T-cell (primary cell): ENCODE results near the gene RPL31. TPM values are rescaled to one million over a fixed set of nuclear protein-coding genes. Genes with fewer than 3 reads are reported as not detected.

Experiments used
- ATAC-seq, 4 experiments: fragments of 200-7000 bp in 3 of 4; fragments of 150-1000 bp in 1 of 4; cut with Tn5 transposase; replicated peaks in 1 of 4; 1 replicate in 3 of 4; 2 replicates in 1 of 4; pipeline ENCODE4 v1.10.0; 2021; ENCODE audit warnings: moderate library complexity in 3 of 4, mild to moderate bottlenecking in 2 of 4, moderate number of reproducible peaks in 1 of 4
- CTCF ChIA-PET, 2 donors: fragments of 300-600 bp; sonication (Branson Sonifier 250); formaldehyde crosslinking; loops; one replicate each; lab custom pipeline; 2022; ENCODE audit warnings: antibody characterized with exemption in 2 of 2; lab: Charles Lee
- POLR2A ChIA-PET, 2 donors: fragments of 300-600 bp; sonication (Branson Sonifier 250); formaldehyde crosslinking; loops; one replicate each; lab custom pipeline; 2022; ENCODE audit warnings: antibody characterized with exemption in 2 of 2; lab: Charles Lee
- DNase-seq, 35 experiments: peaks; one replicate each; pipeline versions ENCODE4 v3.0.0 to v3.0.0-alpha.2; 2013 to 2023
- H3K27ac ChIP-seq: one replicate; pipeline ENCODE4 v1.5.1; 2013; ENCODE audit warnings: low read length
- H3K27me3 ChIP-seq, 2 experiments: replicated peaks in 1 of 2; 1 replicate in 1 of 2; 2 replicates in 1 of 2; pipeline versions ENCODE4 v1.6.1 to v1.7.0; 2013; ENCODE audit warnings: low read length in 1 of 2, mixed read lengths in 1 of 2; ENCODE audit not compliant: control insufficient read depth in 2 of 2, insufficient read depth in 2 of 2; ENCODE audit errors: extremely low read depth in 1 of 2
- H3K36me3 ChIP-seq, 2 donors: 1 replicate in 1 of 2; 2 replicates in 1 of 2; pipeline versions ENCODE4 v1.6.1 to v1.7.0; 2013; ENCODE audit warnings: low read length in 1 of 2; ENCODE audit not compliant: control insufficient read depth in 2 of 2, insufficient read depth in 1 of 2; ENCODE audit errors: extremely low read depth in 1 of 2
- H3K4me1 ChIP-seq, 2 experiments: 1 replicate in 1 of 2; 2 replicates in 1 of 2; pipeline versions ENCODE4 v1.6.1 to v1.7.0; 2013; ENCODE audit warnings: low read length in 2 of 2, mixed read lengths in 1 of 2; ENCODE audit not compliant: insufficient read depth in 2 of 2, control insufficient read depth in 1 of 2; ENCODE audit errors: extremely low read depth in 1 of 2
- H3K4me3 ChIP-seq, 2 donors: 1 replicate in 1 of 2; 2 replicates in 1 of 2; pipeline versions ENCODE4 v1.5.1 to v1.7.0; 2013; ENCODE audit warnings: mild to moderate bottlenecking in 2 of 2, low read length in 1 of 2, moderate library complexity in 1 of 2; ENCODE audit not compliant: control insufficient read depth in 1 of 2; ENCODE audit errors: extremely low read depth in 1 of 2
- H3K9me3 ChIP-seq: 2 replicates; pipeline ENCODE4 v1.7.0; 2013
- H3K27ac Mint-ChIP-seq, 2 donors: one replicate each; pipeline ENCODE4 v1.8.0; 2020 to 2021; ENCODE audit warnings: mild to moderate bottlenecking in 2 of 2, mixed read lengths in 2 of 2
- H3K27me3 Mint-ChIP-seq, 2 donors: one replicate each; pipeline ENCODE4 v1.8.0; 2021 to 2022; ENCODE audit warnings: mixed read lengths in 2 of 2
- H3K36me3 Mint-ChIP-seq: one replicate; pipeline ENCODE4 v1.8.0; 2021; ENCODE audit warnings: mixed read lengths
- H3K4me1 Mint-ChIP-seq, 3 donors: one replicate each; pipeline ENCODE4 v1.8.0; 2020 to 2022; ENCODE audit warnings: mixed read lengths in 3 of 3, mild to moderate bottlenecking in 1 of 3
- H3K4me3 Mint-ChIP-seq, 3 donors: one replicate each; pipeline ENCODE4 v1.8.0; 2020 to 2022; ENCODE audit warnings: mild to moderate bottlenecking in 3 of 3, mixed read lengths in 3 of 3, moderate library complexity in 3 of 3
- H3K9me3 Mint-ChIP-seq, 3 donors: one replicate each; pipeline ENCODE4 v1.8.0; 2020 to 2022; ENCODE audit warnings: mixed read lengths in 3 of 3
- WGBS: methylation state at CpG from one replicate; pipeline ENCODE4 v1.1.5; 2013; ENCODE audit warnings: missing lambda C conversion rate; ENCODE audit not compliant: insufficient coverage; 5-methylcytosine and 5-hydroxymethylcytosine counted together
- total RNA-seq, 35 experiments: library from RNA in 6 of 35; stranded (reverse) in 6 of 35; fragments of 120-200 nt in 1 of 35; gene quantifications; one replicate each; pipeline versions ENCODE4 v1.2.1 to v1.2.4 and lab custom pipeline; 2013 to 2026

Gene RPL31
- total RNA-seq = 1,000 to 10,000 TPM; 1,802 to 2,371 (median 2,279) TPM
- total RNA-seq (2013) = 6,633 TPM
- total RNA-seq (lab: John Stamatoyannopoulos, UW) = 731 to 1,404 (median 1,112) reads per million in 29 experiments

DNA sequence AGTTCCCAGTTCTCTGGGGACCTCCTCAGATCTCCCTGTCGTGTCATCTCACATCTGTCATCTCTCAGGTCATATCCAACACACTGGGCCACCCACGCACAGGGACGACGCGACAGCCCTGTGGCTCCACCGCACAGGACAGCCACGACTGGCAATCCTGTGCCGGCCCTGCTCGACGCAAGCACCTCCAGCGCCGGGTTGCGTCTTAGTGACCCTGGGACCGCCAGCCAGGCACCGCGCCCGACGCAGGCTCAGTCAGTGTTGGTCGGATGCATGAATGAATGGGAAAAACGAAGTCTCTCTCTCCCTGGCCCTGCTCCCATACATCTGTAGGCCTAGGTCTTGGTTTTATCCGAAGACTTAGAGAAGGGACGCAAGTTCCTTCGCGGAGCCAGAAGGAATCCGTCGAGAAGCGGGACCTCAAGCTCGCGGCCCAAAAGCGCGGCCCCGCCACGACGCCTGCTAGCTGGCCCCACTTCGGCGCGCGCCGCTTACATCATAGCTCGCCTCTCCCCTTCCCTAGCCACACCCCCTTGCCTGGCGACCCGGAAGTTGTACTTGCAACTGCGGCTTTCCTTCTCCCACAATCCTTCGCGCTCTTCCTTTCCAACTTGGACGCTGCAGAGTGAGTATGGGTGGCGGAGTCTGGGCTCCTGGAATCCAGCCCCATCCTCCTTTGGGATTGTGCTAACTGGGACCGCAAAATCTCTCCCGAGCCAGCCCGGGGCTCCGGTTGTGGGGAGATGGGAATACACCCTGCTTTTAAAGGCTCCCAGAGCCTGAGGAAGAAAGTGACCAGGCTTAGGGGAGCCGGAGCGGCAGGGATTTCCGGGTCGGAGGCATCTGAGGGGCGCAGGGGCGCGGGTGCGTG is at the start of gene RPL31:
Gene RPL31, plus strand, starts transcription at position 599 of the 871 bp plus-strand sequence. CDS start 413 bp downstream, outside the sequence.
- H3K27me3 ChIP-seq = no peaks in the 10 kb centered on the region
- H3K27ac ChIP-seq = peak within 1 kb of the TSS; percentile 87
- ChIA-PET POLR2A (interaction anchor here (0.5 to 1.5 kb wide), 8 partner anchors 59 to 439 kb away, joined by 3 to 13 read pairs (median 3); partner anchors contain the start of gene PDCL3 (in 1 of the 2)), CTCF (interaction anchor here in 1 of 2 donors (0.5 to 1.9 kb wide), 10 partner anchors 11 to 439 kb away, joined by 3 to 13 read pairs (median 4); partner anchors contain the start of genes CNOT11, PDCL3 and TBC1D8)
- no peaks in the 10 kb centered on the region for H3K9me3 ChIP-seq
- H3K4me1 ChIP-seq = peaks cover 10 to 31% of the 10 kb centered on the region in 2 experiments
- H3K4me3 Mint-ChIP-seq = peak within 1 kb of the TSS; percentile 88 to 96 (median 95)
- H3K9me3 Mint-ChIP-seq = no peaks in the 10 kb centered on the region
- ATAC-seq = peak; percentile 94 to 96 (median 95)
- 13% methylated on average over 45 of the region's 59 CpGs for WGBS
- H3K4me3 ChIP-seq = peak within 1 kb of the TSS; percentile 96 to 98
- H3K4me1 Mint-ChIP-seq = peaks cover 46 to 49% (median 46%) of the 10 kb centered on the region in 3 donors
- H3K27ac Mint-ChIP-seq = peak within 1 kb of the TSS; percentile 96 to 97
- peaks cover 38% of the 10 kb centered on the region for H3K36me3 Mint-ChIP-seq
- no peaks in the 10 kb centered on the region for H3K27me3 Mint-ChIP-seq
- DNase-seq = peak; percentile 81 to 98 (median 96)
- peaks cover 1 to 38% of the 10 kb centered on the region in 2 donors for H3K36me3 ChIP-seq

- Mint-ChIP-seq H3K9me3 (no peaks in the 10 kb centered on the region), H3K27ac (peak overlapping the region in 1 of 2 donors; percentile 39), H3K4me1 (peaks cover 8 to 15% (median 12%) of the 10 kb centered on the region in 3 donors), H3K36me3 (no peaks in the 10 kb centered on the region), H3K4me3 (no peak overlapping the region), H3K27me3 (peaks cover 4 to 6% of the 10 kb centered on the region in 2 donors)
- ChIA-PET CTCF (no interaction called here), POLR2A (interaction anchor here in 1 of 2 donors (0.7 kb wide), 1 partner anchor 45 kb away, joined by 3 read pairs; no protein-coding TSS in a partner anchor)
- Histone ChIP-seq H3K27me3 (peaks cover 0 to 3% of the 10 kb centered on the region in 2 experiments), H3K9me3 (no peaks in the 10 kb centered on the region), H3K36me3 (no peaks in the 10 kb centered on the region), H3K27ac (no peak overlapping the region), H3K4me3 (no peak overlapping the region), H3K4me1 (peaks cover 0 to 4% of the 10 kb centered on the region in 2 experiments)
- ATAC-seq (peak in 1 of 4 experiments; percentile 52), DNase-seq (no peak)
- WGBS = 100% methylated on average over 1 of the region's 2 CpGs
Observed at GRCh38 chr2:100952512-100952911, 49.6 kb upstream of the RPL31 start.

- peaks cover 4 to 10% of the 10 kb centered on the region in 2 donors for H3K27me3 Mint-ChIP-seq
- Histone ChIP-seq H3K4me1 (peaks cover 0 to 4% of the 10 kb centered on the region in 2 experiments), H3K27me3 (peaks cover 0 to 3% of the 10 kb centered on the region in 2 experiments), H3K36me3 (no peaks in the 10 kb centered on the region), H3K9me3 (no peaks in the 10 kb centered on the region), H3K27ac (no peak overlapping the region), H3K4me3 (no peak overlapping the region)
- no peak overlapping the region for H3K27ac Mint-ChIP-seq
- no peaks in the 10 kb centered on the region for H3K9me3 Mint-ChIP-seq
- CTCF ChIA-PET = no interaction called here
- H3K4me3 Mint-ChIP-seq = no peak overlapping the region
- POLR2A ChIA-PET = interaction anchor here in 1 of 2 donors (0.7 kb wide), 1 partner anchor 46 kb away, joined by 3 read pairs; no protein-coding TSS in a partner anchor
- WGBS = 94% methylated on average over 3 of the region's 11 CpGs
- no peaks in the 10 kb centered on the region for H3K36me3 Mint-ChIP-seq
- H3K4me1 Mint-ChIP-seq = peaks cover 8 to 15% (median 12%) of the 10 kb centered on the region in 3 donors
- DNase-seq (peak in 8 of 35 experiments; percentile 5 to 28 (median 12)), ATAC-seq (peak in 1 of 4 experiments; percentile 90)
Observed at GRCh38 chr2:100953406-100954043, 48.6 kb upstream of the RPL31 start.

DNA sequence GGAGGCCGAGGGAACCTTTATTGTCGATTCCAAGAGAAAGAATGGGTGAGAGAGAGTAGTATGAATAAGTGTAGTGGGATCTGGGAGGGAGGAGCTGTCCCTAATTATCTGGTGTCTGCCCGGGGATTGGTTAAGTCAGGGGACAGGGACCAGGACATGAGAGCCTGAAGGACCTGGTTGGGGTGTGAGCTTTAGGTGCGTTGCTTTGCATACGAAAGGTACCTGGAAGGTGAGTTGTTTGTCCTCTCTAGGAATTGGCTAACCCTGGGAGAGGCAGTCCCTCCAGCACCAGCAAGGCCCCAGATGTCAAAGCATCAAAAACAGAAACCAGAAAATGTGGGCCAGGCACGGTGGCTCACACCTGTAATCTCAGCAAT is 48.1 kb upstream of the RPL31 start:
- no peak overlapping the region for H3K27ac ChIP-seq
- Mint-ChIP-seq H3K9me3 (no peaks in the 10 kb centered on the region), H3K27ac (no peak overlapping the region), H3K4me3 (no peak overlapping the region), H3K4me1 (peaks cover 8 to 15% (median 12%) of the 10 kb centered on the region in 3 donors), H3K27me3 (peaks cover 4 to 10% of the 10 kb centered on the region in 2 donors), H3K36me3 (no peaks in the 10 kb centered on the region)
- WGBS = 72% methylated on average over 5 of the region's 6 CpGs
- H3K4me3 ChIP-seq = no peak overlapping the region
- POLR2A ChIA-PET = no interaction called here
- H3K27me3 ChIP-seq = peaks cover 0 to 3% of the 10 kb centered on the region in 2 experiments
- CTCF ChIA-PET = no interaction called here
- peaks cover 0 to 4% of the 10 kb centered on the region in 2 experiments for H3K4me1 ChIP-seq
- DNase-seq = no peak
- H3K36me3 ChIP-seq = no peaks in the 10 kb centered on the region
- no peak for ATAC-seq
- no peaks in the 10 kb centered on the region for H3K9me3 ChIP-seq

GRCh38 chr2:100955226-100955625 is 46.9 kb upstream of the RPL31 start:
- ChIA-PET CTCF (no interaction called here), POLR2A (no interaction called here)
- Mint-ChIP-seq H3K4me3 (no peak overlapping the region), H3K27me3 (peaks cover 4 to 10% of the 10 kb centered on the region in 2 donors), H3K4me1 (peaks cover 8 to 15% (median 12%) of the 10 kb centered on the region in 3 donors), H3K36me3 (no peaks in the 10 kb centered on the region), H3K9me3 (no peaks in the 10 kb centered on the region), H3K27ac (no peak overlapping the region)
- 89% methylated on average over 3 of the region's 4 CpGs for WGBS
- Histone ChIP-seq H3K36me3 (no peaks in the 10 kb centered on the region), H3K4me1 (peaks cover 0 to 4% of the 10 kb centered on the region in 2 experiments), H3K4me3 (no peak overlapping the region), H3K27me3 (peaks cover 0 to 3% of the 10 kb centered on the region in 2 experiments), H3K27ac (no peak overlapping the region), H3K9me3 (no peaks in the 10 kb centered on the region)
- ATAC-seq = no peak
- DNase-seq = no peak

DNA sequence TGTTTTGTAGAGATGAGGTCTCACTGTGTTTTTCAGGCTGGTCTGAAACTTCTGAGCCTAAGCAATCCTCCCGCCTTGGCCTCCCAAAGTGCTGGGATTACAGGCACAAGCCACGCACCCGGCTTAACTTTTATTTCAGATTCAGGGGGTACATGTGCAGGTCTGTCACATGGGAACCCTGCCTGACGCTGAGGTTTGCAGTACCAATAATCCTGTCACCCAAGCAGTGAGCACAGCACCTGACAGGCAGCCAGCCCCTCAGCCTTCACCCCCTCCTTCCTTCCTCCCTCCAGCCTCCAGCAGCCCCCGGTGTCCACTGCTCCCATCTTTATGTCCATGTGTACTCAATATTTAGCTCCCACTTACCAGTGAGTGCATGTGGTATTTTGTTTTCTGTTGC is 46.0 kb upstream of the RPL31 start:
- no peak overlapping the region for H3K27ac Mint-ChIP-seq
- CTCF ChIA-PET = no interaction called here
- WGBS = 100% methylated on average over 4 of the region's 5 CpGs

More for the DNA sequence above, 46.0 kb upstream of the RPL31 start:
- peaks cover 0 to 4% of the 10 kb centered on the region in 2 experiments for H3K4me1 ChIP-seq
- H3K27ac ChIP-seq = no peak overlapping the region
- H3K36me3 Mint-ChIP-seq = no peaks in the 10 kb centered on the region
- peaks cover 0 to 3% of the 10 kb centered on the region in 2 experiments for H3K27me3 ChIP-seq
- no peaks in the 10 kb centered on the region for H3K9me3 ChIP-seq
- H3K36me3 ChIP-seq = no peaks in the 10 kb centered on the region
- H3K27me3 Mint-ChIP-seq = peaks cover 4 to 10% of the 10 kb centered on the region in 2 donors
- no peak overlapping the region for H3K4me3 ChIP-seq
- H3K4me3 Mint-ChIP-seq = no peak overlapping the region
- POLR2A ChIA-PET = no interaction called here
- DNase-seq = no peak
- no peaks in the 10 kb centered on the region for H3K9me3 Mint-ChIP-seq
- H3K4me1 Mint-ChIP-seq = peaks cover 8 to 13% (median 12%) of the 10 kb centered on the region in 3 donors
- ATAC-seq = no peak
